ENCODE measurements around the gene ETV4.

DNA sequence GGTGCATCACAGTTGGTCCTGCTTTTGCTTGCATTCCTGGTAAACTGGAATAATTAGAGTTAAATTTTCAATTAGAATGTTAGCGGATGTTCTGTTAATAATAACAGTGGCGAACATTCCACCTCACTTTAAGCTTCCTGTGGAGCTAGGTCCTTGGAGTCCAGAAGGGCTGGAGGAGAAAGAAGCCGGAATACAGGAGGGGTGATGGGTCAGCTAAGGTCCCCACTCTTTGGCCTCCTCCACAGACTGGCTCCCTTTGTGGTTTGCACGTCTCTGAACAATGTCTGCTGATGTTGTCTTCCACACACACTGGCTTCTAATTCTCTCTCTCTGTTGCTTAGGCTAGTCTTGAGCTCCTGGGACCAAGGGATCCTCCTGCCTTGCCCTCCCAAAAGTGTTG, 35.0 kb upstream of the ETV4 start:
- no peak for TF ChIP-seq EZH2phosphoT487 (IDR thresholded peaks at IDR 0.05; ENCODE audit: borderline replicate concordance, low read length)
- TF ChIP-seq, protein P1, sequence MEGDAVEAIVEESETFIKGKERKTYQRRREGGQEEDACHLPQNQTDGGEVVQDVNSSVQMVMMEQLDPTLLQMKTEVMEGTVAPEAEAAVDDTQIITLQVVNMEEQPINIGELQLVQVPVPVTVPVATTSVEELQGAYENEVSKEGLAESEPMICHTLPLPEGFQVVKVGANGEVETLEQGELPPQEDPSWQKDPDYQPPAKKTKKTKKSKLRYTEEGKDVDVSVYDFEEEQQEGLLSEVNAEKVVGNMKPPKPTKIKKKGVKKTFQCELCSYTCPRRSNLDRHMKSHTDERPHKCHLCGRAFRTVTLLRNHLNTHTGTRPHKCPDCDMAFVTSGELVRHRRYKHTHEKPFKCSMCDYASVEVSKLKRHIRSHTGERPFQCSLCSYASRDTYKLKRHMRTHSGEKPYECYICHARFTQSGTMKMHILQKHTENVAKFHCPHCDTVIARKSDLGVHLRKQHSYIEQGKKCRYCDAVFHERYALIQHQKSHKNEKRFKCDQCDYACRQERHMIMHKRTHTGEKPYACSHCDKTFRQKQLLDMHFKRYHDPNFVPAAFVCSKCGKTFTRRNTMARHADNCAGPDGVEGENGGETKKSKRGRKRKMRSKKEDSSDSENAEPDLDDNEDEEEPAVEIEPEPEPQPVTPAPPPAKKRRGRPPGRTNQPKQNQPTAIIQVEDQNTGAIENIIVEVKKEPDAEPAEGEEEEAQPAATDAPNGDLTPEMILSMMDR (conservative IDR thresholded peaks at IDR 0.05; ENCODE audit: low read depth, low read length): no peak
